Adrenal gland (tissue), 12 donors: ENCODE results near the gene PACS2. TPM values are rescaled to one million over a fixed set of nuclear protein-coding genes. Genes with fewer than 3 reads are reported as not detected.

Experiments
- DNase-seq, 7 donors: peaks; one replicate each; pipeline ENCODE4 v3.0.0-alpha.2; 2019 to 2020
- H3K27ac ChIP-seq, 5 donors: fragments of 200-600 bp; sonication (generic) in 4 of 5; 1 replicate in 3 of 5; 2 replicates in 2 of 5; pipeline versions ENCODE4 v1.5.1 to v1.8.0; 2016 to 2020; ENCODE audit warnings: mild to moderate bottlenecking in 1 of 5
- H3K27me3 ChIP-seq: fragments of 200-600 bp; 2 replicates; pipeline ENCODE4 v1.8.0; 2021
- H3K36me3 ChIP-seq, 2 donors: fragments of 200-600 bp; replicated peaks in 1 of 2; 1 replicate in 1 of 2; 2 replicates in 1 of 2; pipeline versions ENCODE4 v1.5.1 to v1.8.0; 2018 to 2022
- H3K4me1 ChIP-seq, 2 donors: fragments of 200-600 bp; replicated peaks in 1 of 2; 1 replicate in 1 of 2; 2 replicates in 1 of 2; pipeline versions ENCODE4 v1.5.1 to v1.8.0; 2018 to 2021
- H3K4me3 ChIP-seq, 4 donors: fragments of 200-600 bp; sonication (generic) in 3 of 4; one replicate each; pipeline ENCODE4 v1.5.1; 2016 to 2018
- H3K9me3 ChIP-seq, 3 donors: fragments of 200-600 bp; sonication (generic) in 1 of 3; replicated peaks in 1 of 3; 1 replicate in 2 of 3; 2 replicates in 1 of 3; pipeline versions ENCODE4 v1.5.1 to v1.8.0; 2016 to 2021
- POLR2A ChIP-seq, 2 donors: fragments of 450-650 bp; IDR thresholded peaks; one replicate each; pipeline ENCODE4 v1.6.1; 2017; ENCODE audit warnings: antibody characterized with exemption in 2 of 2, mild to moderate bottlenecking in 2 of 2, moderate library complexity in 1 of 2
- WGBS, 4 donors: extraction: QIAGEN DNeasy Blood & Tissue Kit in 2 of 4; methylation state at CpG; one replicate each; pipeline versions ENCODE4 v1.1.5 to v1.1.7; 2013 to 2017; 5-methylcytosine and 5-hydroxymethylcytosine counted together
- intact Hi-C, 2 donors: fragments of 100-400 bp; cut with DNase I; formaldehyde crosslinking; loops; one replicate each; pipeline versions ENCODE4 v1.14.1 to v1.15.0; 2022 to 2023
- polyA plus RNA-seq, 3 donors: library from polyadenylated mRNA; stranded (reverse); fragments of 200-250 nt in 2 of 3; fragments of 350-450 nt in 1 of 3; fragmentation: Illumina TruSeq in 1 of 3; extraction: RNeasy Lipid Tissue Mini Kit (QIAGEN cat#74804) in 1 of 3; gene quantifications; one replicate each; pipeline ENCODE4 v1.2.3, GENCODE V29; 2013 to 2014
- total RNA-seq, 9 donors: library from RNA; depleted of rRNA in 4 of 9; stranded (reverse); fragments of >200 nt in 4 of 9; fragments of 120-200 nt in 1 of 9; fragmentation: NEBNext Ultra II Directional in 1 of 9; extraction: Animal tissue kit (Norgen Biotek cat#: 25700) in 1 of 9; gene quantifications; one replicate each; pipeline versions ENCODE4 v1.1.0 to v1.2.4, GENCODE V29; 2013 to 2023
- TF ChIP-seq, protein P1 (sequence below), 6 experiments: fragments of 450-650 bp in 4 of 6; fragments of 200-600 bp in 2 of 6; sonication (generic) in 1 of 6; IDR thresholded peaks; 1 replicate in 5 of 6; 2 replicates in 1 of 6; pipeline versions ENCODE4 v1.5.1 to v1.8.0; 2016 to 2021; ENCODE audit warnings: antibody characterized with exemption in 6 of 6, mild to moderate bottlenecking in 2 of 6, moderate library complexity in 1 of 6
- donor health status: healthy with polysubstance abuse.
- donor health status: Bipolar disorder and iron deficiency.
- donor health status: DM: yes; HTN: yes; CAD: no.
- donor health status: DM: no; HTN: no; CAD: no.
- donor health status: DM: no; HTN: no; CAD: no.
- donor health status: DM: yes; HTN: yes; CAD: no.

PACS2 gene
- total and polyA plus RNA-seq, 12 donors = 19.5 to 221 (median 81.1) TPM

- H3K27me3 ChIP-seq = no peaks in the 10 kb centered on the region
- peaks cover 0 to 41% of the 10 kb centered on the region in 2 donors for H3K36me3 ChIP-seq
- no peak overlapping the region for H3K27ac ChIP-seq
- DNase-seq = no peak
- H3K4me1 ChIP-seq = no peaks in the 10 kb centered on the region
- intact Hi-C loops = no loop called here
- 90 to 96% (median 94%) methylated on average over 4 to 26 of the region's 26 CpGs for WGBS, 4 donors
- no peak overlapping the region for H3K4me3 ChIP-seq
- TF ChIP-seq, protein P1, sequence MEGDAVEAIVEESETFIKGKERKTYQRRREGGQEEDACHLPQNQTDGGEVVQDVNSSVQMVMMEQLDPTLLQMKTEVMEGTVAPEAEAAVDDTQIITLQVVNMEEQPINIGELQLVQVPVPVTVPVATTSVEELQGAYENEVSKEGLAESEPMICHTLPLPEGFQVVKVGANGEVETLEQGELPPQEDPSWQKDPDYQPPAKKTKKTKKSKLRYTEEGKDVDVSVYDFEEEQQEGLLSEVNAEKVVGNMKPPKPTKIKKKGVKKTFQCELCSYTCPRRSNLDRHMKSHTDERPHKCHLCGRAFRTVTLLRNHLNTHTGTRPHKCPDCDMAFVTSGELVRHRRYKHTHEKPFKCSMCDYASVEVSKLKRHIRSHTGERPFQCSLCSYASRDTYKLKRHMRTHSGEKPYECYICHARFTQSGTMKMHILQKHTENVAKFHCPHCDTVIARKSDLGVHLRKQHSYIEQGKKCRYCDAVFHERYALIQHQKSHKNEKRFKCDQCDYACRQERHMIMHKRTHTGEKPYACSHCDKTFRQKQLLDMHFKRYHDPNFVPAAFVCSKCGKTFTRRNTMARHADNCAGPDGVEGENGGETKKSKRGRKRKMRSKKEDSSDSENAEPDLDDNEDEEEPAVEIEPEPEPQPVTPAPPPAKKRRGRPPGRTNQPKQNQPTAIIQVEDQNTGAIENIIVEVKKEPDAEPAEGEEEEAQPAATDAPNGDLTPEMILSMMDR (IDR thresholded peaks at IDR 0.05) = no peak
- no peak for TF ChIP-seq POLR2A (IDR thresholded peaks at IDR 0.05)
- H3K9me3 ChIP-seq = no peaks in the 10 kb centered on the region
These were observed 68.0 kb downstream of the PACS2 start for GRCh38 chr14:105382343-105383082.

DNA sequence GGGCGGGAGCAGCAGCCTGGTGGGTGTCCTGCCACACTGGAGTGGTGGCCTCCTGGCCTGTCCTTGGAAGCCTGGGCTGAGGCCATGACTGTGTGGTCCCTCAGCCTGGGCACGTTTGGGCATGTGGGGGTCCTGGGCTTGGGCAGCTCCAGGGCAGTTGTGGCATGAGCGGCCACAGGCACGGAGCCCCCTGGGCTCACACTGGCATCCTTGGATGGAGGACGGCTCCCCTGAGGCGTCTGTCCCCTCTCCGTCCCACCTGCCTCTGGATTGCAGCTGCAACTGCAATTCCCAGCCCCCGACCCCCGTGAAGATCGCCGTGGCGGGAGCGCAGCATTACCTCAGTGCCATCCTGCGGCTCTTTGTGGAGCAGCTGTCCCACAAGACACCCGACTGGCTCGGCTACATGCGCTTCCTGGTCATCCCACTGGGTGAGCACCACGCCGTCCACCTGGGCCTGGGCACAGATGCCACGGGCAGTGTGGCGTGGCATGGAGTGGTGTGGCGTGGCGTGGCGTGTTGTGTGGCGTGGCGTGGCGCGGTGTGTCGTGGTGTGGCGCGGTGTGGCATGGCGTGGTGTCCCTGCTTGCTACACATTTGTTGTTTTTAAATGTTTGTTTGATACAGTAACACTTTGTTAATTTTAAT is 68.7 kb downstream of the PACS2 start:
- intact Hi-C loops = no loop called here
- no peak for TF ChIP-seq POLR2A (IDR thresholded peaks at IDR 0.05)
- TF ChIP-seq, protein P1 (IDR thresholded peaks at IDR 0.05) = no peak
- 95 to 97% (median 95%) methylated on average over 25 to 32 of the region's 32 CpGs for WGBS, 4 donors
- no peak for DNase-seq
- no peak overlapping the region for H3K27ac ChIP-seq
- H3K4me1 ChIP-seq = no peaks in the 10 kb centered on the region
- H3K4me3 ChIP-seq = no peak overlapping the region
- peaks cover 0 to 41% of the 10 kb centered on the region in 2 donors for H3K36me3 ChIP-seq
- no peaks in the 10 kb centered on the region for H3K27me3 ChIP-seq
- no peaks in the 10 kb centered on the region for H3K9me3 ChIP-seq

DNA sequence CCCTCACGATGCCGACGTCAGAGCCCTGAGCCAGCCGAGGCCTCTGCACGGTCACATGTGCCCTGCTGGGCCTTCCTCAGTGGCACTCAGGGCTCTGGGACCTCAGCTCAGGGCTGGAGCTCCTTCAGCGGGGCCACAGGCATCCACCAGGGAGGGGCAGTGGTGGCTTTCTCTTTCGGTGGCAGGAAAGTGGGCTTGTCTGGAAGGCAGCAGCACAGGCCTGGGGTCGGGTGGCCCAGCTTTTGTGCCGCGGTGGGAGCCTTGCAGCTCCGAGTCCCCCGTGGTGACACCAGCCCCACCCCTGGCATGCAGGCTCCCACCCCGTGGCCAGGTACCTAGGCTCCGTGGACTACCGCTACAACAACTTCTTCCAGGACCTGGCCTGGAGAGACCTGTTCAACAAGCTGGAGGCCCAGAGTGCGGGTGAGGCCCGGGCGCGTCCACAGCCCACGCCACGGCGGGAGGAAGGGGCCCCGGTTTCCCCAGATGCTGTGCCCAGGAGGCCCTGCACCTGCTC is 69.6 kb downstream of the PACS2 start:
- no peaks in the 10 kb centered on the region for H3K9me3 ChIP-seq
- TF ChIP-seq POLR2A (IDR thresholded peaks at IDR 0.05) = no peak
- TF ChIP-seq, protein P1 (IDR thresholded peaks at IDR 0.05) = no peak
- no peak overlapping the region for H3K27ac ChIP-seq
- WGBS, 4 donors = 95 to 96% (median 95%) methylated on average over 11 to 23 of the region's 23 CpGs; no CpG with 5 or more reads in 1 of the 4 donors
- no peaks in the 10 kb centered on the region for H3K27me3 ChIP-seq
- intact Hi-C loops = no loop called here
- no peak for DNase-seq
- H3K4me3 ChIP-seq = no peak overlapping the region
- peaks cover 0 to 41% of the 10 kb centered on the region in 2 donors for H3K36me3 ChIP-seq
- H3K4me1 ChIP-seq = no peaks in the 10 kb centered on the region

DNA sequence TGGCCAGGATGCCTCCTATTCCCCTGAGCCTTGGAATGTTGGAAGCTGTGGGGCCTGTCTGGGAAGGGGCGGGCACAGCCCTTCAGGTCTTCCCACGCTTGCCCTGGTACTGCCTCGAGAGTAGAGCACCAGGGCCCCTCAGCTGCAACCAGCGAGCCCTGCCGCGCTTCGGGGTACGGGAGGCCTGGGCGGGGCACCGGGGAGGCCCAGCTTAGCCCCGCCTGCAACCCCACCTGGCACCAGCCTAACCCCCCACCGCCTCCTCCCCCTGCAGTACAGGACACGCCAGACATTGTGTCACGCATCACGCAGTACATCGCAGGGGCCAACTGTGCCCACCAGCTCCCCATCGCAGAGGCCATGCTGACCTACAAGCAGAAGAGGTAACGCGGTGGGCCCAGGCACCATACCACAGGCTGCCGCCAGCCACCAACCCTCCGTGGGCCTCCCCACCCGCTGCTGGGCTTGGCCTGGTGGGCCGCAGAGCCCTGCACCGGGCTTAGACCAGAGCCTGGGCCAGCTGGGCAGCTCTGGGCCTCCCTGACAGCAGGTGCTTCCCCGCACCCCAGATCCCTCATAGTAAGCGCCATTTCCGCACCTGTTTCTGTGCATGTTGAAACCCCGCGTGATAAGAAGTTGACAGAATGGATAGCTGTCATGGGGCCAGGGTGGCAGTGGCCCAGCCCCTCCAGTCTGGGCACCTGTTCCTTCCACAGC is 70.2 kb downstream of the PACS2 start:
- intact Hi-C loops = no loop called here
- DNase-seq = no peak
- WGBS, 4 donors = 95 to 98% (median 97%) methylated on average over 6 to 29 of the region's 29 CpGs
- Histone ChIP-seq H3K27me3 (no peaks in the 10 kb centered on the region), H3K4me3 (no peak overlapping the region), H3K36me3 (peaks cover 0 to 41% of the 10 kb centered on the region in 2 donors), H3K4me1 (no peaks in the 10 kb centered on the region), H3K27ac (no peak overlapping the region), H3K9me3 (no peaks in the 10 kb centered on the region)
- TF ChIP-seq POLR2A (IDR thresholded peaks at IDR 0.05) = no peak
- TF ChIP-seq, protein P1 (IDR thresholded peaks at IDR 0.05) = no peak
